Measurements from ENCODE around the gene ZNF101.

The ZNF101 gene

GRCh38 chr19:19711934-19712828 lies 43.5 kb downstream of the ZNF101 start:
- no peak for DNase-seq (ENCODE audit: low read depth)

DNA sequence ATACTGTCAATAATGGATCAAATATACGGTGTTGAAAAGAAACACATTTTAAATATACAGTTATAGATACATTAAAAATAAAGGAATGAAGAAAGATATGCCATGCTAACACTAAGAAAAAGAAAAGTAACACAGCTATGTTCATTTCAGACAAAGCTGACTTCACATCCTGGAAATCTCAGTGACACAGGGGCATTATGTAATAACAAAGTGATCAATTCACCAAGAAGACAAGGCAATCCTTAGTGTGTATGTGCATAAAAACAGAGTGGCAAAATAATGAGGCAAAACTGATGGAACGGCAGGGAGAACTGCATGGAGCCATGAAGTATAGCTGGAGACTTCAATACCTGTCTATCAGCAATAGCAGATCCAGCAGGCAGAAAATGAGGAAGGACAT lies 51.2 kb downstream of the ZNF101 start:
- DNase-seq (ENCODE audit: low read depth) = no peak

DNA sequence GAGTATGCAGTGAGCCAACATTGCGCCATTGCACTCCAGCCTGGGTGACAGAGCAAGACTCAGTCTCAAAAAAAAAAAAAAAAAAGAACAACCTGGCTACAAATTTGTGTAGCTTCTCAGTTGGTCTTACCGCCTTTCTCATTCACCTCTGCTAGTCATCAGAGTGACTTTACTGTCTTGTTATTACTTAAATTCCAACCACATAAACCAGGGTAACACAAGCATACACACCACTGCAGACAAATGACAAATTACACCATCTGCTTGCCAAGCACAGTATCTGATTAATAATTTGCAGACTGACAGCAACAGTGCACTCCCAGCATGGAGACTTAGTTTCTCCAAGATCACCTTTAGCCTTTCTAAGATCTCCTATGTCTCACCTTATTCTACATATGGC lies 53.3 kb downstream of the ZNF101 start:
- DNase-seq (ENCODE audit: low read depth) = no peak

DNA sequence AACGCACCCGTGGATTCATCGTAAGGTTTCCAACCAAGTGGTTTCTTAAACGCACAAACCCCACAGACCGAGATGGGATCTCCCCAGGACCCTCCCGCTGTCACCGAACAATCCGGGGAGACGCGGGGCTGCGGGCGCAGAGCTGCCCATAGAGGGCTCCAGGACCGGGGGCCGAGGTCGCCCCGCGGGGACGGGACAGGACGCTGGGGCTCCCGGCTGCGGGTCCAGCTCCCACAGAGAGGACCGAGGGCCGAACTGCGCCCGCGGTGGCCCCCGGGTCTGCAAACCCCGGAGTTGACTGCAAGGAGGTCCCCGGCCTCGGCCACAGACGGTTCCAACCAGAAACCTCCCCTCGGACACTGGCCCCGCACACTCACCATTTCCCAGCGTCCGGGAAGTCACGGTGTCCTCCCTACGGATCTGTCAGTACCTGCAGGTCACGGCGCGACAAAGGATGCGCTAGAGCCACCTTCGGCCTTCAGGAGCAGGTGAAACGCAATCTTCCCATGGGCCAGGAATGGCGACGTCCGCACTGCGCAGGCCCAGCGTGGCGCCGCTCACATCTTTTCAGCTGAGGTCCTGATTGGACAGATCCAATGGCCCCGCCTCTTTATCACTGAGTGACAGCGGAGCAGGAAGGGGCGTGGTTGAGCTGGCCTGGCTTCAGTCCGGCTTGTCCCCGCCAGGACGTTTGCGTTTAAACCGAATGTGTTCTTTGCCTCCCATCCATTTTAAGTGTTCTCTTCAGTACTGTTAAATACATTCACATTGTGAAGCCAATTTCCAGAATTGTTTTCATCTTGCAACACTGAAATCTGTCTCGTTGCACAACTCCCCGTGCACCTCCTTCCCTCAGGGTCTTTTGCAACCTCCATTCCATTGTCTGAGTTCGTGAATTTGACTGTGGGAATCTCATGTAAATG lies 64.2 kb downstream of the ZNF101 start, which contains the start of gene ZNF14:
TSS of gene ZNF14 (minus strand) at position 534 of the 923 bp plus-strand sequence. CDS start at position 380, 154 bp downstream.
- DNase-seq (ENCODE audit: low read depth) = peak; percentile 82
